Keratinocyte (primary cell): ENCODE results near the gene FAM78A.

Experiments used
- CTCF ChIP-seq, 3 experiments: IDR thresholded peaks in 1 of 3; conservative IDR thresholded peaks in 1 of 3; optimal IDR thresholded peaks in 1 of 3; 2 replicates in 2 of 3; 3 replicates in 1 of 3; pipeline versions ENCODE3 to v1.5.1; 2011; ENCODE audit warnings: low read length in 3 of 3, mild to moderate bottlenecking in 3 of 3, moderate library complexity in 2 of 3, control low read depth in 1 of 3, inconsistent platforms in 1 of 3; ENCODE audit not compliant: insufficient read depth in 2 of 3; ENCODE audit errors: extremely low read depth in 1 of 3
- EZH2 ChIP-seq: IDR thresholded peaks from one replicate; pipeline ENCODE4 v1.6.1; 2012; ENCODE audit warnings: inconsistent platforms, mild to moderate bottlenecking, low read length, moderate library complexity

GRCh38 chr9:131234799-131235479, 41.4 kb downstream of the FAM78A start:
- TF ChIP-seq CTCF (optimal IDR thresholded peaks at IDR 0.05 in 1 of 3, IDR thresholded peaks at IDR 0.05 in 1 of 3, conservative IDR thresholded peaks at IDR 0.05 in 1 of 3; ENCODE audit: extremely low read depth in 1 of 3, insufficient read depth in 2 of 3, low read length in 3 of 3) (no peak), EZH2 (no peak)
